Hindlimb muscle (tissue), 1 donor: ENCODE data around the gene ADCY10. TPM values are rescaled to one million over a fixed set of nuclear protein-coding genes. Genes with fewer than 3 reads are reported as not detected.
A peak's percentile ranks its signal among the peaks of the same experiment; 100 is the strongest.
"Not testable (repeated sequence)": the region's sequence is repeated elsewhere in the genome, so short reads cannot be mapped to it uniquely, and the experiment has no call there.

Experiments
- DNase-seq: peaks from one replicate; pipeline ENCODE4 v3.0.0-alpha.2; 2013
- polyA plus RNA-seq: library from polyadenylated mRNA; unstranded; fragments of 120-200 nt; gene quantifications from one replicate; pipeline ENCODE4 v1.2.1, GENCODE V29; 2013; ENCODE audit not compliant: insufficient read length

Gene ADCY10
- polyA plus RNA-seq, 1 donor: 0.17 TPM

GRCh38 chr1:167808104-167808503 is 105.8 kb downstream of the ADCY10 start:
- DNase-seq: no peak

GRCh38 chr1:167806676-167807075 is 107.3 kb downstream of the ADCY10 start:
- not testable (repeated sequence) for DNase-seq

- not testable (repeated sequence) for DNase-seq
Observed at GRCh38 chr1:167806235-167806634, 107.7 kb downstream of the ADCY10 start.

- no peak for DNase-seq
Observed at GRCh38 chr1:167805041-167805556, 108.8 kb downstream of the ADCY10 start.

- peak; percentile 85 for DNase-seq
Observed at GRCh38 chr1:167803358-167804207, 110.4 kb downstream of the ADCY10 start.

GRCh38 chr1:167802235-167802634 is 111.7 kb downstream of the ADCY10 start:
- DNase-seq: no peak

GRCh38 chr1:167800251-167800650 is 113.7 kb downstream of the ADCY10 start:
- no peak for DNase-seq

- no peak for DNase-seq
Observed at GRCh38 chr1:167799747-167800146, 114.2 kb downstream of the ADCY10 start.

- DNase-seq: no peak
Observed at GRCh38 chr1:167798952-167799351, 115.0 kb downstream of the ADCY10 start.

GRCh38 chr1:167797015-167797414 is 116.9 kb downstream of the ADCY10 start:
- DNase-seq: peak; percentile 76

- peak; percentile 60 for DNase-seq
Observed at GRCh38 chr1:167795810-167796740, 117.9 kb downstream of the ADCY10 start.

- no peak for DNase-seq
Observed at GRCh38 chr1:167794043-167794442, 119.9 kb downstream of the ADCY10 start.

- DNase-seq: no peak
Observed at GRCh38 chr1:167792188-167792565, 121.8 kb downstream of the ADCY10 start.

GRCh38 chr1:167791281-167792187 is 122.4 kb downstream of the ADCY10 start:
- no peak for DNase-seq

GRCh38 chr1:167790117-167790516 is 123.8 kb downstream of the ADCY10 start:
- DNase-seq: no peak

GRCh38 chr1:167789501-167789900 is 124.4 kb downstream of the ADCY10 start:
- no peak for DNase-seq

GRCh38 chr1:167786502-167786901 is 127.4 kb downstream of the ADCY10 start:
- no peak for DNase-seq

GRCh38 chr1:167784876-167785550 is 128.9 kb downstream of the ADCY10 start:
- no peak for DNase-seq

- no peak for DNase-seq
Observed at GRCh38 chr1:167782946-167783345, 131.0 kb downstream of the ADCY10 start.

- DNase-seq: no peak
Observed at GRCh38 chr1:167781558-167781957, 132.4 kb downstream of the ADCY10 start.

GRCh38 chr1:167777269-167777650 is 136.7 kb downstream of the ADCY10 start:
- no peak for DNase-seq
